ENCODE measurements around the gene UBE2E3. TPM values are rescaled to one million over a fixed set of nuclear protein-coding genes. Genes with fewer than 3 reads are reported as not detected.
A peak's percentile ranks its signal among the peaks of the same experiment; 100 is the strongest.

Gene UBE2E3
- total RNA-seq, 1 experiment from 2014 or later = 76.3 TPM

DNA sequence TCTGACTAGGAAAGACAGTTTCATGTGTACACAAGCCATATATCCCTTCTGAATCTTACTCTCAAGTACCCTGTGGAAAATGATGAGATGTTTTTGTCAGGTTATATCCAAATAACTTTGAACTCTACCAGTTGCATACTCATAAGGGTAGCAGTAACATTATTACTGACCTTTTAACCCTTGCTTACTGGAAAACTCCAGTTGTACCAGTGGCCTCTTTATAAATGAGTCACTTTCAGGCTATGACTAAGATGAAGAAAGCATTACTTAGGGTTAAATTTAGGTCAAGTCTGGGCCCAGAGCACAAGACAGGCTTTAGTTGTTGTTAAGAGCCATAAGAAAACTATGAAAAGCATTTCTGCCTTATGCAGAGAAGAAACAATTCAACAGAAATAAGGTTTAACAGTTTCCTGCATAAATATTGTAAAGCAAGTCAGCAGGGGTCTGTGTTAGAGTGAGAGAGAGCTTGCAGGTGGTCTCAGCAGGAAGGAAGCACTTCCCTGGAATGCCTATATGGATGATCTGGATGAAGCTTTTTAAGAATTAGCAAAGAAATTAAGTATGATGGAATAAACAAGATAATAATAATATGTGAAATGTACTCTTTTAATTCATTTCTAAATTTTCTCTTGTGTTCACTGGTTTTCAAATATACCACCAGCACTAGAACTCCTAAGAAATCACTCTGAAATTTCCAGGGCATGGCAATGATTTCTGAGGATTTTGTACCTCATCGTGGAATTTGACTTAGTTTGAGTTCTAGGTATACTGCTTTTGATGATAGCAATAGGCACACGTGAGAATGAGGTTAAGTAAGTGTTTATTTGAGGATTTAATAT, 126.6 kb downstream of the UBE2E3 start:
- Mint-ChIP-seq H3K27me3 (ENCODE audit: low read depth) (no peaks in the 10 kb centered on the region), H3K4me1 (peaks cover 24% of the 10 kb centered on the region), H3K27ac (no peak overlapping the region), H3K9me3 (no peaks in the 10 kb centered on the region), H3K4me3 (no peak overlapping the region), H3K36me3 (no peaks in the 10 kb centered on the region)
- ChIA-PET CTCF (interaction anchor here (0.6 to 3.2 kb wide), 2 partner anchors 41 to 350 kb away, joined by 4 to 10 read pairs; partner anchors contain the start of gene ITGA4), POLR2A (no interaction called here)
- TF ChIP-seq ZNF423 (CRISPR knock-in tag; IDR thresholded peaks at IDR 0.05) = peak; percentile 86
- no peak for TF ChIP-seq SOX15 (CRISPR knock-in tag; IDR thresholded peaks at IDR 0.05)
- no peak for TF ChIP-seq RORB (CRISPR knock-in tag; IDR thresholded peaks at IDR 0.05)
- TF ChIP-seq, protein P1, sequence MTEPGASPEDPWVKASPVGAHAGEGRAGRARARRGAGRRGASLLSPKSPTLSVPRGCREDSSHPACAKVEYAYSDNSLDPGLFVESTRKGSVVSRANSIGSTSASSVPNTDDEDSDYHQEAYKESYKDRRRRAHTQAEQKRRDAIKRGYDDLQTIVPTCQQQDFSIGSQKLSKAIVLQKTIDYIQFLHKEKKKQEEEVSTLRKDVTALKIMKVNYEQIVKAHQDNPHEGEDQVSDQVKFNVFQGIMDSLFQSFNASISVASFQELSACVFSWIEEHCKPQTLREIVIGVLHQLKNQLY (CRISPR knock-in tag; IDR thresholded peaks at IDR 0.05) = no peak
- ATAC-seq = no peak; the same call in 1 of the 2 replicates
- no peak for DNase-seq (ENCODE audit: low spot score)

- H3K27me3 Mint-ChIP-seq (ENCODE audit: low read depth) = no peaks in the 10 kb centered on the region
- no peaks in the 10 kb centered on the region for H3K36me3 Mint-ChIP-seq
- ChIA-PET CTCF (interaction anchor here (3.2 kb wide), 1 partner anchor 350 kb away, joined by 10 read pairs; the partner anchor contains the start of gene ITGA4), POLR2A (no interaction called here)
- no peaks in the 10 kb centered on the region for H3K9me3 Mint-ChIP-seq
- H3K27ac Mint-ChIP-seq = no peak overlapping the region
- no peak for TF ChIP-seq CREM (CRISPR knock-in tag; IDR thresholded peaks at IDR 0.05)
- TF ChIP-seq GABPB1 (CRISPR knock-in tag; IDR thresholded peaks at IDR 0.05) = no peak
- TF ChIP-seq ZNF512 (CRISPR knock-in tag; IDR thresholded peaks at IDR 0.05; ENCODE audit: borderline replicate concordance) = no peak
- H3K4me1 Mint-ChIP-seq = peaks cover 24% of the 10 kb centered on the region
- DNase-seq (ENCODE audit: low spot score) = no peak
- ATAC-seq = no peak
- no peak overlapping the region for H3K4me3 Mint-ChIP-seq
Observed at GRCh38 chr2:181107628-181107945, 127.2 kb downstream of the UBE2E3 start.

DNA sequence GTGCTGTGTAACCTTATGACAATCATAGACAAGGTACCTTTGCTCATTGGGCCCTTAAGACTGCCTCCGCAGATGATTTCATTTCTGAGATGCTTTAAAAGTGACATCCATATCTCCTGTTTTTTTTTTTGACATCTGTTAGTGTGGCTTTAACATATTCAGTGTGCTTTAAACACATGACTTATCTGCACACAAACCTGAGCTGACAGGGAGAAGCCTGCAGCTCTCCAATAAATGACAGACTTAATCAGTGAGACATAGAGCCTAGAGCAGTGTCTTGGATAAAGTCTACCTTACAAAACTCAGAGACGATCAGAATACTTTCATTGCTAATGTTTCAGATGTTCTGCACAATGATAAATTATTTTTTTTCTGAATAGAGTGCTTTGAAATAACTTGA, 130.7 kb downstream of the UBE2E3 start:
- TF ChIP-seq MYBL2 (CRISPR knock-in tag; IDR thresholded peaks at IDR 0.05) (no peak), JUN (CRISPR knock-in tag; IDR thresholded peaks at IDR 0.05) (no peak), KAT7 (CRISPR knock-in tag; IDR thresholded peaks at IDR 0.05; ENCODE audit: borderline replicate concordance) (no peak), ELF4 (CRISPR knock-in tag; IDR thresholded peaks at IDR 0.05; ENCODE audit: low read depth) (no peak), RORB (CRISPR knock-in tag; IDR thresholded peaks at IDR 0.05) (no peak), EMX1 (CRISPR knock-in tag; IDR thresholded peaks at IDR 0.05) (no peak), JAZF1 (CRISPR knock-in tag; IDR thresholded peaks at IDR 0.05) (no peak), E2F4 (CRISPR knock-in tag; IDR thresholded peaks at IDR 0.05; ENCODE audit: borderline replicate concordance, low read depth) (no peak)
- TF ChIP-seq, protein P2, sequence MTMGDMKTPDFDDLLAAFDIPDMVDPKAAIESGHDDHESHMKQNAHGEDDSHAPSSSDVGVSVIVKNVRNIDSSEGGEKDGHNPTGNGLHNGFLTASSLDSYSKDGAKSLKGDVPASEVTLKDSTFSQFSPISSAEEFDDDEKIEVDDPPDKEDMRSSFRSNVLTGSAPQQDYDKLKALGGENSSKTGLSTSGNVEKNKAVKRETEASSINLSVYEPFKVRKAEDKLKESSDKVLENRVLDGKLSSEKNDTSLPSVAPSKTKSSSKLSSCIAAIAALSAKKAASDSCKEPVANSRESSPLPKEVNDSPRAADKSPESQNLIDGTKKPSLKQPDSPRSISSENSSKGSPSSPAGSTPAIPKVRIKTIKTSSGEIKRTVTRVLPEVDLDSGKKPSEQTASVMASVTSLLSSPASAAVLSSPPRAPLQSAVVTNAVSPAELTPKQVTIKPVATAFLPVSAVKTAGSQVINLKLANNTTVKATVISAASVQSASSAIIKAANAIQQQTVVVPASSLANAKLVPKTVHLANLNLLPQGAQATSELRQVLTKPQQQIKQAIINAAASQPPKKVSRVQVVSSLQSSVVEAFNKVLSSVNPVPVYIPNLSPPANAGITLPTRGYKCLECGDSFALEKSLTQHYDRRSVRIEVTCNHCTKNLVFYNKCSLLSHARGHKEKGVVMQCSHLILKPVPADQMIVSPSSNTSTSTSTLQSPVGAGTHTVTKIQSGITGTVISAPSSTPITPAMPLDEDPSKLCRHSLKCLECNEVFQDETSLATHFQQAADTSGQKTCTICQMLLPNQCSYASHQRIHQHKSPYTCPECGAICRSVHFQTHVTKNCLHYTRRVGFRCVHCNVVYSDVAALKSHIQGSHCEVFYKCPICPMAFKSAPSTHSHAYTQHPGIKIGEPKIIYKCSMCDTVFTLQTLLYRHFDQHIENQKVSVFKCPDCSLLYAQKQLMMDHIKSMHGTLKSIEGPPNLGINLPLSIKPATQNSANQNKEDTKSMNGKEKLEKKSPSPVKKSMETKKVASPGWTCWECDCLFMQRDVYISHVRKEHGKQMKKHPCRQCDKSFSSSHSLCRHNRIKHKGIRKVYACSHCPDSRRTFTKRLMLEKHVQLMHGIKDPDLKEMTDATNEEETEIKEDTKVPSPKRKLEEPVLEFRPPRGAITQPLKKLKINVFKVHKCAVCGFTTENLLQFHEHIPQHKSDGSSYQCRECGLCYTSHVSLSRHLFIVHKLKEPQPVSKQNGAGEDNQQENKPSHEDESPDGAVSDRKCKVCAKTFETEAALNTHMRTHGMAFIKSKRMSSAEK (CRISPR knock-in tag; IDR thresholded peaks at IDR 0.05; ENCODE audit: borderline replicate concordance) = no peak
- ChIA-PET CTCF (no interaction called here), POLR2A (no interaction called here)
- DNase-seq (ENCODE audit: low spot score) = no peak
- Mint-ChIP-seq H3K4me1 (peaks cover 12% of the 10 kb centered on the region), H3K27ac (no peak overlapping the region), H3K9me3 (no peaks in the 10 kb centered on the region), H3K27me3 (ENCODE audit: low read depth) (no peaks in the 10 kb centered on the region), H3K36me3 (no peaks in the 10 kb centered on the region), H3K4me3 (no peak overlapping the region)
- no peak for ATAC-seq
